ENCODE results near the gene POLR2C. TPM values are rescaled to one million over a fixed set of nuclear protein-coding genes. Genes with fewer than 3 reads are reported as not detected.
"Not testable (repeated sequence)": the region's sequence is repeated elsewhere in the genome, so short reads cannot be mapped to it uniquely, and the experiment has no call there.

The POLR2C gene
- 151 and 174 TPM in 2 replicates for total RNA-seq (2014; rRNA removed; shearing (Covaris generic))

- DNase-seq (ENCODE audit: low spot score) = peak; percentile 90
Measured at GRCh38 chr16:57462209-57462977, at the start of gene POLR2C. Gene POLR2C (plus strand): TSS chr16:57462679. CDS start chr16:57462725, 46 bp downstream.

GRCh38 chr16:57413301-57413730 is 49.2 kb upstream of the POLR2C start:
- no peak for DNase-seq (ENCODE audit: low spot score)

- no peak for DNase-seq (ENCODE audit: low spot score)
Measured at GRCh38 chr16:57413733-57414132, 48.7 kb upstream of the POLR2C start.

GRCh38 chr16:57416084-57416483 is 46.4 kb upstream of the POLR2C start:
- no peak for DNase-seq (ENCODE audit: low spot score)

- no peak for DNase-seq (ENCODE audit: low spot score)
Measured at GRCh38 chr16:57419506-57419905, 43.0 kb upstream of the POLR2C start.

GRCh38 chr16:57422026-57422944 is 40.2 kb upstream of the POLR2C start:
- peak; percentile 79 for DNase-seq (ENCODE audit: low spot score)

- DNase-seq (ENCODE audit: low spot score) = no peak
Measured at GRCh38 chr16:57423152-57423551, 39.3 kb upstream of the POLR2C start.

GRCh38 chr16:57424583-57424982 is 37.9 kb upstream of the POLR2C start:
- DNase-seq (ENCODE audit: low spot score) = no peak

GRCh38 chr16:57426356-57426755 is 36.1 kb upstream of the POLR2C start:
- no peak for DNase-seq (ENCODE audit: low spot score)

GRCh38 chr16:57427307-57427706 is 35.2 kb upstream of the POLR2C start:
- no peak for DNase-seq (ENCODE audit: low spot score)

GRCh38 chr16:57427824-57428223 is 34.7 kb upstream of the POLR2C start:
- DNase-seq (ENCODE audit: low spot score) = no peak

- DNase-seq (ENCODE audit: low spot score) = no peak
Measured at GRCh38 chr16:57430955-57431354, 31.5 kb upstream of the POLR2C start.

- DNase-seq (ENCODE audit: low spot score) = no peak
Measured at GRCh38 chr16:57432505-57432904, 30.0 kb upstream of the POLR2C start.

GRCh38 chr16:57432989-57433388 is 29.5 kb upstream of the POLR2C start:
- DNase-seq (ENCODE audit: low spot score) = no peak

- DNase-seq (ENCODE audit: low spot score) = no peak
Measured at GRCh38 chr16:57434003-57434402, 28.5 kb upstream of the POLR2C start.

GRCh38 chr16:57435838-57436237 is 26.6 kb upstream of the POLR2C start:
- DNase-seq (ENCODE audit: low spot score) = no peak

GRCh38 chr16:57439947-57440346 is 22.5 kb upstream of the POLR2C start:
- DNase-seq (ENCODE audit: low spot score) = not testable (repeated sequence)

- DNase-seq (ENCODE audit: low spot score) = not testable (repeated sequence)
Measured at GRCh38 chr16:57440551-57440950, 21.9 kb upstream of the POLR2C start.

GRCh38 chr16:57444711-57445110 is 17.8 kb upstream of the POLR2C start:
- DNase-seq (ENCODE audit: low spot score) = no peak

GRCh38 chr16:57445510-57445909 is 17.0 kb upstream of the POLR2C start:
- no peak for DNase-seq (ENCODE audit: low spot score)

- DNase-seq (ENCODE audit: low spot score) = peak; percentile 26
Measured at GRCh38 chr16:57446531-57447185, 15.8 kb upstream of the POLR2C start.
